BE2C (cell line): ENCODE data around the gene TXLNB.

ENCODE experiments used
- DNase-seq: peaks from one replicate; pipeline ENCODE4 v3.0.0-alpha.2; 2020
- H3K27me3 ChIP-seq: fragments of 250-450 bp; sonication (Bioruptor Pico); 2 replicates; pipeline ENCODE4 v1.5.1; 2020; ENCODE audit warnings: mild to moderate bottlenecking
- H3K36me3 ChIP-seq: fragments of 250-450 bp; sonication (Bioruptor Pico); 2 replicates; pipeline ENCODE4 v1.5.1; 2020; ENCODE audit warnings: mild to moderate bottlenecking
- H3K4me1 ChIP-seq: fragments of 250-450 bp; sonication (Bioruptor Pico); 2 replicates; pipeline ENCODE4 v1.5.1; 2020
- H3K4me3 ChIP-seq: 2 replicates; pipeline ENCODE4 v1.5.1; 2011; ENCODE audit warnings: low read depth, low read length
- H3K9me3 ChIP-seq: fragments of 250-450 bp; sonication (Bioruptor Pico); 2 replicates; pipeline ENCODE4 v1.5.1; 2020
- CTCF ChIP-seq: IDR thresholded peaks from 2 replicates; pipeline ENCODE4 v1.5.1; 2012; ENCODE audit warnings: mild to moderate bottlenecking, low read depth, low read length

TXLNB gene

DNA sequence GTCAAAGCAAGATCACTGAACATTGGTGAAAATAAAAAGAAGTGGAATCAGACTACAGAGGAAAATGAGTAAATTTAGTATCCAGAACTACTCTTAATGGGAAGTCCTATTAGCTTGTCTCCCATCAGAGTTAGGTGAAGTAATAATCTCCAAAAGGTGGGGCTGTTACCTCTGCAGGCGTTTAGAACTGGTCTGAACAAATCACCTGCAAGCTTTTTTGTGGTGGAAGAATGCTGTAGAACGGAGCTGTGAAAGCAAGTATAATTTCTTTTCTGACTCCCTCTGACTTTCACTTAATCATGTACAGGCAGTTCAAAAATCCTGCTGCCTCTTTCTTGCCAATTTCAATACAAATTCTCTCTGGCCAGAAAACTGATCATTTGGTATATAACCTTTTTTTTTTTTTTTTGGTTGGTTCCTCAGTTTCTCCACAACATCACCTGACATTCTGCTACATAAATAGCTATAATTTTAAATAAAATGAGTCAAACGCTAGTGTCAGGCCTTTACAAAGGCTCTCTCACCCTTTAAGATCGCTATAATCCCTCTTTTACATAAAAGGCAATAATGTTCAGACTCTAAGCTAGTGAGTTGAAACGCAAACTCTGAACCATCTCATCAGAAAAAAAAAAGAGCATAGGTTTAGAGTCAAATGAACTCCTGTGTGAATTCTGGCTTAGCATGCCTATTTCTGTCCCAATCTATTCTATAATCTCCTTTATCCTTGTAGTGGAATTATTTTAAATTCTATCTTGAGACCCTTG, 43.8 kb upstream of the TXLNB start:
- Histone ChIP-seq H3K27me3 (no peaks in the 10 kb centered on the region), H3K9me3 (no peaks in the 10 kb centered on the region), H3K4me3 (no peak overlapping the region), H3K36me3 (no peaks in the 10 kb centered on the region), H3K4me1 (no peaks in the 10 kb centered on the region)
- no peak for TF ChIP-seq CTCF
- no peak for DNase-seq

DNA sequence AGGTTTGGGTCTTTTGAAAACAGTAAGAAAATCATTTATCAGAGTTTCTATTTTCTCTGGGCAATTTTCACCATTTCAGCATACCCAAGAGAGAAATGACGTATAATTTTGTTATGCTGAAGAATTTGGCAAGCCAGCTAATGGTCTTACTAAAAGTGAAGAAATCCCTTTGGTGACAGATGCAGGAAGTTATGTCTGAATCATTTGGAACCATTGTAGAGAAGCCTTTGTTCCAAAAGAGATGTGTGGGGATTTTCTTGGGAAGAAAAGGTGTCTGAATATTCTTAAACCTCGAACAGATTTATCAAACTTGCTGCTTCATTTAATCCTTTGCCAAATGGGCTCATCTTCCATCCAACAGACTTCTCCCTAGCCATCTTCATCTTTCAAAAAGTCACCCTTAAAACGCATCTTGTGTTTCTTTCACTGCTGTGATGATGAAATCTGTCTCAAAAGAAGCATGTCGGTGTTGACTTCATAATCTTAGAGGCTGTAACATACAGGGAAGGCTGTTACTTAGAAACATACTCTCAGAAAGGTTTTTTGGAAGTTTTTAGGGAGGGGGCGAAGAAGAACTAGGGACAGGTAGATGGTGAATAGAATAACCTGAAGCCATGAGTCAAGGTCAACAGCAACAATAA, 43.1 kb upstream of the TXLNB start:
- no peak for DNase-seq
- H3K4me3 ChIP-seq = no peak overlapping the region
- no peaks in the 10 kb centered on the region for H3K27me3 ChIP-seq
- H3K9me3 ChIP-seq = no peaks in the 10 kb centered on the region
- TF ChIP-seq CTCF = no peak
- no peaks in the 10 kb centered on the region for H3K4me1 ChIP-seq
- H3K36me3 ChIP-seq = no peaks in the 10 kb centered on the region

- no peaks in the 10 kb centered on the region for H3K36me3 ChIP-seq
- no peak for TF ChIP-seq CTCF
- no peak for DNase-seq
- H3K9me3 ChIP-seq = no peaks in the 10 kb centered on the region
- H3K4me3 ChIP-seq = no peak overlapping the region
- H3K4me1 ChIP-seq = no peaks in the 10 kb centered on the region
- H3K27me3 ChIP-seq = no peaks in the 10 kb centered on the region
Measured at GRCh38 chr6:139330826-139331500, 39.2 kb upstream of the TXLNB start.

- H3K4me1 ChIP-seq = no peaks in the 10 kb centered on the region
- DNase-seq = no peak
- no peaks in the 10 kb centered on the region for H3K36me3 ChIP-seq
- H3K4me3 ChIP-seq = no peak overlapping the region
- H3K27me3 ChIP-seq = no peaks in the 10 kb centered on the region
- TF ChIP-seq CTCF = no peak
- H3K9me3 ChIP-seq = no peaks in the 10 kb centered on the region
Measured at GRCh38 chr6:139330306-139330705, 38.5 kb upstream of the TXLNB start.

DNA sequence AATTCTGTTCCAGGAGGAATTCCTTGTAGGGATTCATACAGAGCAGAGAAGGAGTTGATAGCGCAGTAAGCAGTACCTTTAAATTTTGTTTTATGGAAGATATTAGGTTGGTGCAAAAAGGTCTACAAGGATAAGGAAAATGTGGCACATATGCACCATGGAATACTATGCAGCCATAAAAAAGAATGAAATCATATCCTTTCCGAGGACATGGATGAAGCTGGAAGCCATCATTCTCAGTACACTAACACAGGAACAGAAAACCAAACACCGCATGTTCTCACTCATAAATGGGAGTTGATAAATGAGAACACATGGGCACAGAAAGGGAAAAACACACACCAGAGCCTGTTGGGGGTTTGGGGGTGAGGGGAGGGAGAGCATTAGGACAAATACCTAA, 37.4 kb upstream of the TXLNB start:
- Histone ChIP-seq H3K4me1 (no peaks in the 10 kb centered on the region), H3K36me3 (no peaks in the 10 kb centered on the region), H3K9me3 (no peaks in the 10 kb centered on the region), H3K27me3 (no peaks in the 10 kb centered on the region), H3K4me3 (no peak overlapping the region)
- DNase-seq = no peak
- TF ChIP-seq CTCF = no peak

GRCh38 chr6:139327038-139327437, 35.2 kb upstream of the TXLNB start:
- TF ChIP-seq CTCF = no peak
- Histone ChIP-seq H3K4me1 (no peaks in the 10 kb centered on the region), H3K9me3 (no peaks in the 10 kb centered on the region), H3K27me3 (no peaks in the 10 kb centered on the region), H3K36me3 (no peaks in the 10 kb centered on the region), H3K4me3 (no peak overlapping the region)
- no peak for DNase-seq
